RWPE1 (cell line): ENCODE results near the gene UNC45B.
"Not testable (repeated sequence)": the region's sequence is repeated elsewhere in the genome, so short reads cannot be mapped to it uniquely, and the experiment has no call there.

Experiments
- CTCF ChIA-PET: fragments of 350-600 bp; sonication (Branson Sonifier 250); formaldehyde crosslinking; extraction: SDS; loops from one replicate; lab custom pipeline; 2021; lab: Yijun Ruan, JAX
- POLR2A ChIA-PET: fragments of 400-600 bp; formaldehyde crosslinking; extraction: SDS; loops from one replicate; lab custom pipeline; 2020; ENCODE audit warnings: antibody characterized with exemption; ENCODE audit not compliant: low non-redundant PET; lab: Yijun Ruan, JAX
- DNase-seq: peaks from one replicate; pipeline ENCODE4 v3.0.0; 2012; ENCODE audit warnings: low spot score
- H3K27ac ChIP-seq: fragments of 450-650 bp; 2 replicates; pipeline ENCODE4 v1.5.1; 2017
- CTCF ChIP-seq: fragments of 450-650 bp; conservative IDR thresholded peaks from 2 replicates; pipeline ENCODE4 v1.5.1; 2017; ENCODE audit warnings: low read depth, mild to moderate bottlenecking

The UNC45B gene

GRCh38 chr17:35149941-35150340 is 2.3 kb downstream of the UNC45B start:
- no peak for TF ChIP-seq CTCF
- no peak overlapping the region for H3K27ac ChIP-seq
- CTCF ChIA-PET, result interaction anchor here (0.6 to 0.9 kb wide), 2 partner anchors 32 to 77 kb away, joined by 3 read pairs; no protein-coding TSS in a partner anchor
- no peak for DNase-seq
- POLR2A ChIA-PET, result no interaction called here

GRCh38 chr17:35151080-35151479 is 3.5 kb downstream of the UNC45B start:
- H3K27ac ChIP-seq, DNase-seq, POLR2A ChIA-PET: not testable (repeated sequence)
- CTCF ChIA-PET, result interaction anchor here (0.6 kb wide), 1 partner anchor 261 kb away, joined by 3 read pairs; no protein-coding TSS in a partner anchor

DNA sequence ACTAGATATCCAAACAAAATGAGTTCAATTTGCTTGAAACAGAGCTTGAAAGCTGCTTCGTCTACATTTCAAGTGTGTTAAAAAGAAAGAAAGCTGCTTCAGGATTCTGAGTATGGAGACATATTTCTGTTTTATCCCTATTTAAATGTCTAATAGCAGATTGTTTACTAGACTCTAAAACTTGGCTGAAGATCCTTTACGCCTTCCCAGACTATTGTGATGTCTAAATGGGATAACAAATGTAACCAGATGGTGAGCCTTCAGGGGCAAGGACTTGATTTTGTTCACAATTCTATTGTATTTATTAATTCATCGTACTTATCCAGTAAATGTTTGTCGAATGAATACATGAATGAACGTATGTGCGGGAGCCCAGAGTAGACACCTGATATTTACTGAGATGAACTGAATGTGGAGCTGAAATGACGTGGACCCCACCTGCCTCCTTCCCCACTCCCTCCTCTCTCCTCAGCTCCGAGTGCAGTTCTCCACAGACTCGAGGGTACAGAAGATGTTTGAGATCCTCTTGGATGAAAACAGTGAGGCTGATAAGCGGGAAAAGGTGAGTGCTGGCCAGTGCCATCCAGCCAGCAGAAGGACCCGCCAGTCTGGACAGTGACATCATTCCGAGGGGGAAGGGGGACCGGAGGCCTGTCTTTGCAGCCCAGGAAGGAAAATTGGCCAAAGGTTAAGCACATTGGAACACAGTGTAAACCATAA is 5.0 kb downstream of the UNC45B start:
- TF ChIP-seq CTCF, result no peak
- CTCF ChIA-PET, result interaction anchor here (0.7 kb wide), 1 partner anchor 9 kb away, joined by 3 read pairs; no protein-coding TSS in a partner anchor
- POLR2A ChIA-PET, result no interaction called here
- no peak overlapping the region for H3K27ac ChIP-seq
- no peak for DNase-seq

DNA sequence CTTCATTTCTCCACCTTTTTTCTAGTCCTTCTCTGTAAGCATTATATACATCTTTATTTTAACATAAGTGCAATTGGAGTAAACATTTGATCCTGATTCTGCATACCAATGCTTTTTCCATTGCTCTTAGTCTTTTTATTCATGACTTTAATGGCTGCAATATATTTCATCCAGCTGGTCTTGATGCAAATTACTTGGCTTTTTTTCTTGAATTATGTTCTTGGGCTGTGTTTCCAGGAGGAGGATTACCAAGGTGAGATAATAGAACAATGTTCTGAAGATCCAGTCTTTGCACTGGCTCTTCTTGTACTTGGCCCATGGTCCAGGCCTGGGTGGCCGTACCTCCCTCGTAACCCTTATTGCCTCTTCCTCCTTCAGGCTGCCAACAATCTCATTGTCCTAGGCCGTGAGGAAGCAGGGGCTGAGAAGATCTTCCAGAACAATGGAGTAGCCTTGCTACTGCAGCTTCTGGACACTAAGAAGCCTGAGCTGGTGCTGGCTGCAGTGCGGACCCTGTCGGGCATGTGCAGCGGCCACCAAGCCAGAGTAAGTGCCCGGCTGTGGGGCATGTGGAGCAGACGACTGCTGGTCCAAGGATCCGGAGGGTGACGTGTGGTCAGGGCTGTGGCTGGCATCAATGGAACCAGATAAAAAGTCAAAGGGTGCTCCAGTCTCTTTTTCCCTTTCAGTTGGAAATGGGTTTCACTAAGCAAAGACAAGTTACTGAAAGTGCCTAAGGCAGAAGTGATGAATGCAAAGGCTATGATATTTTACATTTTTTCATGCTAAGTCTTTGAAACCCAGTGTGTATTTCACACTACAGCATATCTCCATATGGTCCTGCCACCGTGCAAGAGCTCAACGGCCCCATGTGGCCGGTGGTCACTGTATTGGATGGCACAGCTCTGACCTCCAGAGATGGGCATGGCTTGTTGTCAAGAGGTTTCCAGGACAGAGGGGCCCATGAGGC is 6.9 kb downstream of the UNC45B start:
- ChIA-PET POLR2A (no interaction called here), CTCF (no interaction called here)
- H3K27ac ChIP-seq, result no peak overlapping the region

GRCh38 chr17:35155246-35155645 is 7.6 kb downstream of the UNC45B start:
- TF ChIP-seq CTCF, result no peak
- H3K27ac ChIP-seq, result no peak overlapping the region
- DNase-seq, result no peak
- CTCF ChIA-PET, result interaction anchor here (0.6 kb wide), 1 partner anchor 66 kb away, joined by 3 read pairs; no protein-coding TSS in a partner anchor
- POLR2A ChIA-PET, result no interaction called here

More for the DNA sequence above, 6.9 kb downstream of the UNC45B start:
- TF ChIP-seq CTCF, result no peak
- no peak for DNase-seq

DNA sequence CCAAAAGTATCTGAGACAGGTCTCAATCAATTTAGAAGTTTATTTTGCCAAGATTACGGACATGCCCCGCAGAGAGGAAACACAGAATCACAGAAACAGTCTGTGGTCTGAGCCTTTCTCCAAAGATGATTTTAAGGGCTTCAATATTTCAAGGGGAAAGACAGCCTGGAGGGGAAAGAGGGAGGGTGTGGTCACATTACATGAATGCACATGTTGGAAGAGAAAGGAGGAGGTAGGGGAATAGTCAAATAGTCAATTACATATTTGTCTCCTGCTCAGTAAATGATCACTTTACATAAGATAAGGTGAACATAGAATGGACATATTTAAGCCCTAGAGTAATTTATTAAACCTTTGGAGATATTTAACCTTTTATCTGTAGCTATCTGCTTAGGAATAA is 12.3 kb downstream of the UNC45B start:
- ChIA-PET POLR2A (no interaction called here), CTCF (interaction anchor here (0.9 kb wide), 1 partner anchor 374 kb away, joined by 4 read pairs; no protein-coding TSS in a partner anchor)
- no peak for DNase-seq
- no peak for TF ChIP-seq CTCF
- H3K27ac ChIP-seq, result no peak overlapping the region; the same call in 1 of the 2 replicates
